ENCODE measurements around the gene PHACTR2.

DNA sequence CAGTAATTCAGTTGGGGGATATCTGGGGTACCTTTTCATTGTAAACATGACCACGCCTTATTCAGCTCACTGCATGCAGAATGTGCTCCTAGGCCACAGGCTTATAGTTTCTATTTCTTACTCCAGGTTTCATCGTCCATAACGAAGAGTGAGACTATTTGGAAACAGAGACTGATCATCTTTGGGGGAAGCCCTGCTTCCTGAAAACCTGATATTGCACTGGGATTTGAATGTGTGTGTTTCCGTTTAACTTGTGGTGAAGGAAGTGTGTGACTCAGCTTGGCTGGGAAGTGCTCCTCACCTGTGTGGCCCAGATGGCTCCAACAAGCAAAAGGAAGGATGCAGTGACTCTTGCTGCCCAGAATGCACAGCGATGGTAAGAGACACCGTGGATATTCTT, 145.8 kb downstream of the PHACTR2 start:
- TF ChIP-seq KDM1A (CRISPR knock-in tag; IDR thresholded peaks at IDR 0.05) = no peak
- TF ChIP-seq ZNF326 (CRISPR knock-in tag; IDR thresholded peaks at IDR 0.05; ENCODE audit: borderline replicate concordance) = no peak
- no peak for TF ChIP-seq PAF1 (CRISPR knock-in tag; IDR thresholded peaks at IDR 0.05)
- TF ChIP-seq ZNF619 (CRISPR knock-in tag; IDR thresholded peaks at IDR 0.05) = no peak
- TF ChIP-seq, protein P1, sequence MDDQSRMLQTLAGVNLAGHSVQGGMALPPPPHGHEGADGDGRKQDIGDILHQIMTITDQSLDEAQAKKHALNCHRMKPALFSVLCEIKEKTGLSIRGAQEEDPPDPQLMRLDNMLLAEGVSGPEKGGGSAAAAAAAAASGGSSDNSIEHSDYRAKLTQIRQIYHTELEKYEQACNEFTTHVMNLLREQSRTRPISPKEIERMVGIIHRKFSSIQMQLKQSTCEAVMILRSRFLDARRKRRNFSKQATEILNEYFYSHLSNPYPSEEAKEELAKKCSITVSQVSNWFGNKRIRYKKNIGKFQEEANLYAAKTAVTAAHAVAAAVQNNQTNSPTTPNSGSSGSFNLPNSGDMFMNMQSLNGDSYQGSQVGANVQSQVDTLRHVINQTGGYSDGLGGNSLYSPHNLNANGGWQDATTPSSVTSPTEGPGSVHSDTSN (CRISPR knock-in tag; IDR thresholded peaks at IDR 0.05; ENCODE audit: borderline replicate concordance) = no peak
- TF ChIP-seq, protein P2, sequence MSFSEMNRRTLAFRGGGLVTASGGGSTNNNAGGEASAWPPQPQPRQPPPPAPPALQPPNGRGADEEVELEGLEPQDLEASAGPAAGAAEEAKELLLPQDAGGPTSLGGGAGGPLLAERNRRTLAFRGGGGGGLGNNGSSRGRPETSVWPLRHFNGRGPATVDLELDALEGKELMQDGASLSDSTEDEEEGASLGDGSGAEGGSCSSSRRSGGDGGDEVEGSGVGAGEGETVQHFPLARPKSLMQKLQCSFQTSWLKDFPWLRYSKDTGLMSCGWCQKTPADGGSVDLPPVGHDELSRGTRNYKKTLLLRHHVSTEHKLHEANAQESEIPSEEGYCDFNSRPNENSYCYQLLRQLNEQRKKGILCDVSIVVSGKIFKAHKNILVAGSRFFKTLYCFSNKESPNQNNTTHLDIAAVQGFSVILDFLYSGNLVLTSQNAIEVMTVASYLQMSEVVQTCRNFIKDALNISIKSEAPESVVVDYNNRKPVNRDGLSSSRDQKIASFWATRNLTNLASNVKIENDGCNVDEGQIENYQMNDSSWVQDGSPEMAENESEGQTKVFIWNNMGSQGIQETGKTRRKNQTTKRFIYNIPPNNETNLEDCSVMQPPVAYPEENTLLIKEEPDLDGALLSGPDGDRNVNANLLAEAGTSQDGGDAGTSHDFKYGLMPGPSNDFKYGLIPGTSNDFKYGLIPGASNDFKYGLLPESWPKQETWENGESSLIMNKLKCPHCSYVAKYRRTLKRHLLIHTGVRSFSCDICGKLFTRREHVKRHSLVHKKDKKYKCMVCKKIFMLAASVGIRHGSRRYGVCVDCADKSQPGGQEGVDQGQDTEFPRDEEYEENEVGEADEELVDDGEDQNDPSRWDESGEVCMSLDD (CRISPR knock-in tag; IDR thresholded peaks at IDR 0.05; ENCODE audit: borderline replicate concordance) = no peak
- TF ChIP-seq ZNF274 (CRISPR knock-in tag; IDR thresholded peaks at IDR 0.05) = no peak
- TF ChIP-seq, protein P3, sequence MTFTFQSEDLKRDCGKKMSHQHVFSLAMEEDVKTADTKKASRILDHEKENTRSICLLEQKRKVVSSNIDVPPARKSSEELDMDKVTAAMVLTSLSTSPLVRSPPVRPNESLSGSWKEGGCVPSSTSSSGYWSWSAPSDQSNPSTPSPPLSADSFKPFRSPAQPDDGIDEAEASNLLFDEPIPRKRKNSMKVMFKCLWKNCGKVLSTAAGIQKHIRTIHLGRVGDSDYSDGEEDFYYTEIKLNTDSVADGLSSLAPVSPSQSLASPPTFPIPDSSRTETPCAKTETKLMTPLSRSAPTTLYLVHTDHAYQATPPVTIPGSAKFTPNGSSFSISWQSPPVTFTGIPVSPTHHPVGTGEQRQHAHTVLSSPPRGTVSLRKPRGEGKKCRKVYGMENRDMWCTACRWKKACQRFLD (CRISPR knock-in tag; IDR thresholded peaks at IDR 0.05; ENCODE audit: borderline replicate concordance) = no peak

Measured in HepG2 (cell line).